GM10266 (cell line): ENCODE data around the gene ZSCAN18.

Source experiments
- DNase-seq: peaks from one replicate; pipeline ENCODE4 v3.0.0; 2012; ENCODE audit errors: extremely low spot score
- TF ChIP-seq, protein P1 (sequence below): IDR thresholded peaks from 2 replicates; pipeline ENCODE4 v1.5.1; 2012; ENCODE audit warnings: mild to moderate bottlenecking, low read depth; ENCODE audit not compliant: control insufficient read depth, insufficient read depth; ENCODE audit errors: missing control alignments

Gene ZSCAN18

DNA sequence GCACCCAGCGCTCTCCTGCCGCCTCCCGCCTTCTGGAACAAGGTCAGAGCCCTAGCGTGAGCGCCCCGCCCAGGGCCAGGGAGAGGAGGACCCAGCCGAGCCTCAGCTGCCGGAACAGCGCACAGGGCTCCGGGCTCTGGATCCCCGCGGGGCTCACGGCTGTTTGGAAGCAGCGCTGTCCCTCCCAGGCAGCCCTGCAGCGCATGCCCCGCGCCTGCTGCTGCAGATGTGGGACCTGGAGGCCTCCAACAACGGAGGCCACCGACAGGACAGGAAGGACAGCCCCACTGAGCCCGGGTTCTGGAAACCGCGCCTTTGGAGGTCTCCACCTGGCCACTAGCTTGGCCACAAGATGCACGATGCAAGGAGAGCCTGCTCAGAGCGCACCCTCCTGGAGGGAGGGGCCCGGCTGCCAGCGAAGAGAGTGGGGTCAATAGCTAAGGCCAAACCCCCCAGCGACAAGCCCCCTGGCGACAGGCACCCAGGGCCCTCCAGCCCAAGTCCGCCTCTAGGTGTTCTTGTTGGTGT is 12.6 kb downstream of the ZSCAN18 start:
- no peak for DNase-seq
- TF ChIP-seq, protein P1, sequence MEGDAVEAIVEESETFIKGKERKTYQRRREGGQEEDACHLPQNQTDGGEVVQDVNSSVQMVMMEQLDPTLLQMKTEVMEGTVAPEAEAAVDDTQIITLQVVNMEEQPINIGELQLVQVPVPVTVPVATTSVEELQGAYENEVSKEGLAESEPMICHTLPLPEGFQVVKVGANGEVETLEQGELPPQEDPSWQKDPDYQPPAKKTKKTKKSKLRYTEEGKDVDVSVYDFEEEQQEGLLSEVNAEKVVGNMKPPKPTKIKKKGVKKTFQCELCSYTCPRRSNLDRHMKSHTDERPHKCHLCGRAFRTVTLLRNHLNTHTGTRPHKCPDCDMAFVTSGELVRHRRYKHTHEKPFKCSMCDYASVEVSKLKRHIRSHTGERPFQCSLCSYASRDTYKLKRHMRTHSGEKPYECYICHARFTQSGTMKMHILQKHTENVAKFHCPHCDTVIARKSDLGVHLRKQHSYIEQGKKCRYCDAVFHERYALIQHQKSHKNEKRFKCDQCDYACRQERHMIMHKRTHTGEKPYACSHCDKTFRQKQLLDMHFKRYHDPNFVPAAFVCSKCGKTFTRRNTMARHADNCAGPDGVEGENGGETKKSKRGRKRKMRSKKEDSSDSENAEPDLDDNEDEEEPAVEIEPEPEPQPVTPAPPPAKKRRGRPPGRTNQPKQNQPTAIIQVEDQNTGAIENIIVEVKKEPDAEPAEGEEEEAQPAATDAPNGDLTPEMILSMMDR, result no peak

DNA sequence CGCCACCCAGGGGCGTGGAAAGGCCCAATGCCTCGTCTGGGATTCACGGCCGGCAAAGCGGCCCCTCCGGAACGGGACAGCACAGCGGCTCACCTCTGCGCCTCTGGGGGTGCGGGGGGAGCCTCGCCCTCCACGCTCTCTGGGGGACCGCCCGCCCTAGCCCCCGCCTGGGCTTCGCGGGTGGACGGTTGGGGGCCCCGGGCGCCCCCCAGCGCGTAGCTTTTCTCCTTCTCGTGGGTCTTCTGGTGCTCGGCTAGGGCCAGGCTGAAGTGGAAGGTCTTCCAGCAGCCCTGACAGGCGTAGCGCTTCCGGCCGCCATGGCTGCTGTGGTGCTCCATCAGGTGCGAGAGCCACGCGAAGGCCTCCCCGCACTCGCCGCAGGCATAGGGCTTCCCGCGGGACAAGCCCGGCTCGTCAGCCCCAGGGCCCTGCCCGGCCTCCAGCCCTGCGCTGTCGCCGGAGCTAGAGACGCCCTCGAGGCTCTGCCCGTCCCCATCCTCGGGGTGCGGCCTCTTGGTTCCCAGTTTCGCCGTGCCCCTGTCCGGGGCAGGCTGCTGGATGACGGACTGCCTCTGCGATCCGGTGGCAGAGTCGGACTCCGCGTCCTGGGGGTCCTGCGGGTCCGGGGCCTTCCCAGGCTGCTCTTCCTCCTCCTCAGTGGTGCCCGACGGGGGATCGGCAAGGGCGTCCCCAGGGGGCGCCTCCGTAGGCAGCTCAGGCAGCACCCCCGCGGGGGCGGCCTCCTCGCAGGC is 13.3 kb downstream of the ZSCAN18 start:
- TF ChIP-seq, protein P1, result no peak
- DNase-seq, result peak; percentile 17

DNA sequence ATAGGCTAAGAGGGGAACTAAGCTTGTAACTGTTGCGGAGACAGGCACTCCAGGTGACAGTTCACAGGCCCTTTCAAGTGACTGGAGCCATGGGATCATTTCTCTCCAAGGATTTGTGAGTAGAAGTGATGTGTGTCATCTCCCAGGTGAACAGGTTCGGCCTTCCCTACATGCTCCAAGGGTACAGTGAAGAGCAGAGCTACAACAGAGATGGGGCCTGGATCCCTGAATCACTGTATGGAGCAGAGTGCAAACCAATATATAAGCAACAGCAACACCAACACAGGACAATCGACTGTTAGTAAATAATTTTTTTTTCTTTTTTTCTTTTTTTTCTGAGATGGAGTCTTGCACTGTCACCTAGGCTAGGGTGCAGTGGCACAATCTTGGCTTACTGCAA is 15.0 kb downstream of the ZSCAN18 start:
- DNase-seq, result no peak
- TF ChIP-seq, protein P1, result no peak

DNA sequence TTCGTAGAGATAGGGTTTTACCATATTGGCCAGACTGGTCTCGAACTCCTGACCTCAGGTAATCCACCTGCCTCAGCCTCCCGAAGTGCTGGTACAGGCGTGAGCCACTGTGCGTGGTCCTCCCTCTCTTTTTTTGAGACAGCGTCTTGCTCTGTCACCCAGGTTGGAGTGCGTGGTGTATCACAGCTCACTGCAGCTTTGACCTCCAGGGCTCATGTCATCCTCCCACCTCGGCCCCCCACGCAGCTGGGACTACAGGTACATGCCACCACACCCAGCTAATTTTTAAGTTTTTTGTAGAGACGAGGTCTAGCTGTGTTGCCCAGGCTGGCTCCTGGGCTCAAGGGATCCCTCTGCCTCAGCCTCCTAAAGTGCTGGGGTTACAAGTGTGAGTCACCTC is 18.2 kb downstream of the ZSCAN18 start:
- no peak for DNase-seq
- TF ChIP-seq, protein P1, result no peak

DNA sequence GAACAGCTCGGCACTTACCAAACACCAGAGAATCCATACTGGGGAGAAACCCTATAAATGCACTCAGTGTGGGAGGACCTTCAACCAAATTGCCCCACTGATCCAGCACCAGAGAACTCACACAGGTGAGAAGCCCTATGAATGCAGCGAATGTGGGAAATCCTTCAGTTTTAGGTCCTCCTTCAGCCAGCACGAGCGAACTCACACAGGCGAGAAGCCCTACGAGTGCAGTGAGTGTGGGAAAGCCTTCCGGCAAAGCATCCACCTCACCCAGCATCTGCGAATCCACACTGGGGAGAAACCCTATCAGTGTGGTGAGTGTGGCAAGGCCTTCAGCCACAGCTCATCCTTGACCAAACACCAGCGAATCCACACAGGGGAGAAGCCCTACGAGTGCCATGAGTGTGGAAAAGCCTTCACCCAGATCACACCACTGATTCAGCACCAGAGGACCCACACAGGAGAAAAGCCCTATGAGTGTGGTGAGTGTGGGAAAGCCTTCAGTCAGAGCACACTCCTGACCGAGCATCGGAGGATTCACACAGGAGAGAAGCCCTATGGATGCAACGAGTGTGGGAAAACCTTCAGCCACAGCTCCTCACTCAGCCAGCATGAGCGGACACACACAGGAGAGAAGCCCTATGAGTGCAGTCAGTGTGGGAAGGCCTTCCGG is 30.7 kb downstream of the ZSCAN18 start:
- TF ChIP-seq, protein P1, result no peak
- DNase-seq, result no peak

DNA sequence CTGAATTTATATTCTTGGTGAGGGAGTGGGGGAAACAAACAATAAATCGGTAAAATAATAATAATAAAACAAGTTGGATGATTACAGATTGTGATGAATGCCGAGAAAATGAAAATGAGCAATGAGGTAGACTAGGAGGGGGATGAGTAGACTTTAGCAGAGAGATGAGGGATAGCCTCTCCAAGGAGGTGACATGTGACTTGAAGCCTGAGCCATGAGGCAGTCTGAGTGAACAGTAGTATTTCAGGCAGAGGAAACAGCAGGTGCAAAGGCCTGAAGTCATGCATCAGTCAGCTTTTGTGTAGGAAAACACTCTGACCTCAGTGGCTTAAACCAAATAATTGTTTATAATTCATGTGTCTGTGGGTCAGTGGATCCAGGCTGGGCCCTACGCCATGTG is 34.3 kb downstream of the ZSCAN18 start:
- TF ChIP-seq, protein P1, result no peak
- DNase-seq, result no peak

DNA sequence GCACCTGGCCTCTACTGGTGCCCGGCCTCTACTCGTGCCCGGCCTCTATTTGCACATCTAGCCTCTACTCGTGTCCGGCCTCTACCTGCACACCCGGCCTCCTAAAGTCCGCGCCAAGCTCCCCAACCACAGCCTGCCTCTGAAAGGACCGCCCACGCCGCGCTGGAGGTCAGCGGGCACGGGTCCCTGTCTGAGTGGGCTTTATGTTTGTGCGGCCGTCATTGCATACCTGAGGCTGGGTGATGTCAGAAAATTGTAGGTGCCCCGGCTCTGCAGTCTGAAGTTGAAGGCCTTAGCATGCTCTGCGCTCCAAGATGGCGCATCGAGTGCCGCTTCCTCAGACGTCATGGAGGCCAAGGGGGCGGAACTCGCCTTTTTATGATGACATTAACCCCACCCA is 37.8 kb downstream of the ZSCAN18 start:
- no peak for DNase-seq
- TF ChIP-seq, protein P1, result no peak
